ENCODE measurements around the gene HOXD10.

Gene HOXD10

GRCh38 chr2:176130957-176131847 lies 14.6 kb downstream of the HOXD10 start:
- POLR2A ChIA-PET = interaction anchor here (0.6 to 1.4 kb wide), 9 partner anchors 8 to 509 kb away, joined by 3 to 7 read pairs (median 3); partner anchors contain the start of gene HOXD1
- peak overlapping the region; percentile 62 for H3K4me3 ChIP-seq (ENCODE audit: low read depth, low read length)
- CTCF ChIA-PET = interaction anchor here (0.6 to 30.2 kb wide), 16 partner anchors 8 to 1030 kb away, joined by 3 to 1421 read pairs (median 4); no protein-coding TSS in a partner anchor
- no peak for DNase-seq (ENCODE audit: low read depth, low spot score)
- TF ChIP-seq CTCF (IDR thresholded peaks at IDR 0.05; ENCODE audit: insufficient read depth, low read length, missing control alignments) = no peak

- CTCF ChIA-PET = interaction anchor here (0.9 to 30.2 kb wide), 12 partner anchors 8 to 1017 kb away, joined by 3 to 1421 read pairs (median 6); no protein-coding TSS in a partner anchor
- peak overlapping the region; percentile 62 for H3K4me3 ChIP-seq (ENCODE audit: low read depth, low read length)
- no peak for TF ChIP-seq CTCF (IDR thresholded peaks at IDR 0.05; ENCODE audit: insufficient read depth, low read length, missing control alignments)
- POLR2A ChIA-PET = interaction anchor here (0.6 to 1.1 kb wide), 2 partner anchors 8 to 508 kb away, joined by 3 read pairs; no protein-coding TSS in a partner anchor
- no peak for DNase-seq (ENCODE audit: low read depth, low spot score)
Measured at GRCh38 chr2:176131848-176132158, 15.2 kb downstream of the HOXD10 start.

GRCh38 chr2:176132205-176133171 lies 15.9 kb downstream of the HOXD10 start:
- POLR2A ChIA-PET = interaction anchor here (0.6 to 1.1 kb wide), 3 partner anchors 8 to 1010 kb away, joined by 3 read pairs; no protein-coding TSS in a partner anchor
- no peak for DNase-seq (ENCODE audit: low read depth, low spot score)
- no peak for TF ChIP-seq CTCF (IDR thresholded peaks at IDR 0.05; ENCODE audit: insufficient read depth, low read length, missing control alignments)
- CTCF ChIA-PET = interaction anchor here (0.9 to 30.2 kb wide), 11 partner anchors 7 to 1017 kb away, joined by 3 to 1421 read pairs (median 10); no protein-coding TSS in a partner anchor
- peak overlapping the region; percentile 50 for H3K4me3 ChIP-seq (ENCODE audit: low read depth, low read length)

GRCh38 chr2:176133389-176133788 lies 16.8 kb downstream of the HOXD10 start:
- POLR2A ChIA-PET = interaction anchor here (0.7 kb wide), 1 partner anchor 1009 kb away, joined by 3 read pairs; no protein-coding TSS in a partner anchor
- H3K4me3 ChIP-seq (ENCODE audit: low read depth, low read length) = no peak overlapping the region
- DNase-seq (ENCODE audit: low read depth, low spot score) = no peak
- CTCF ChIA-PET = interaction anchor here (2.3 to 30.2 kb wide), 5 partner anchors 321 to 1016 kb away, joined by 9 to 1421 read pairs (median 42); no protein-coding TSS in a partner anchor
- TF ChIP-seq CTCF (IDR thresholded peaks at IDR 0.05; ENCODE audit: insufficient read depth, low read length, missing control alignments) = no peak

GRCh38 chr2:176134035-176134434 lies 17.5 kb downstream of the HOXD10 start:
- DNase-seq (ENCODE audit: low read depth, low spot score) = no peak
- CTCF ChIA-PET = interaction anchor here (2.3 to 30.2 kb wide), 4 partner anchors 320 to 1015 kb away, joined by 10 to 1421 read pairs (median 72); no protein-coding TSS in a partner anchor
- TF ChIP-seq CTCF (IDR thresholded peaks at IDR 0.05; ENCODE audit: insufficient read depth, low read length, missing control alignments) = no peak
- no peak overlapping the region for H3K4me3 ChIP-seq (ENCODE audit: low read depth, low read length)
- POLR2A ChIA-PET = no interaction called here
